ENCODE data around the gene MEIS1.

MEIS1 gene

GRCh38 chr2:66574701-66575624 lies 140.0 kb downstream of the MEIS1 start (continued):
- TF ChIP-seq PBX3 (CRISPR knock-in tag; IDR thresholded peaks at IDR 0.05) (no peak), ZNF24 (tag by site-specific recombination; IDR thresholded peaks at IDR 0.05) (peak; percentile 35; the same call in 1 of the 2 replicates), ZNF610 (tag by site-specific recombination; IDR thresholded peaks at IDR 0.05; ENCODE audit: borderline replicate concordance) (peak; percentile 59; the same call in 1 of the 2 replicates), ZNF513 (tag by site-specific recombination; IDR thresholded peaks at IDR 0.05) (peak; percentile 81), SCRT1 (tag by site-specific recombination; IDR thresholded peaks at IDR 0.05; ENCODE audit: borderline replicate concordance) (0 out of 2 replicates have a peak, but pooled peaks have one; percentile 49), KLF7 (tag by site-specific recombination; IDR thresholded peaks at IDR 0.05; ENCODE audit: borderline replicate concordance) (0 out of 2 replicates have a peak, but pooled peaks have one; percentile 21), WT1 (tag by site-specific recombination; IDR thresholded peaks at IDR 0.05) (peak; percentile 69), ZNF184 (tag by site-specific recombination; IDR thresholded peaks at IDR 0.05) (no peak), GLIS2 (tag by site-specific recombination; IDR thresholded peaks at IDR 0.05) (0 out of 2 replicates have a peak, but pooled peaks have one; percentile 33), EGR2 (tag by site-specific recombination; IDR thresholded peaks at IDR 0.05; ENCODE audit: low read depth) (peak; percentile 77; the same call in 1 of the 2 replicates), ZNF2 (tag by site-specific recombination; IDR thresholded peaks at IDR 0.05) (peak; percentile 86; the same call in 1 of the 2 replicates), ZIC2 (tag by site-specific recombination; IDR thresholded peaks at IDR 0.05) (peak; percentile 20; the same call in 1 of the 2 replicates), ZBTB6 (tag by site-specific recombination; IDR thresholded peaks at IDR 0.05) (no peak), ZNF221 (tag by site-specific recombination; IDR thresholded peaks at IDR 0.05; ENCODE audit: borderline replicate concordance) (no peak), ZBTB1 (tag by site-specific recombination; IDR thresholded peaks at IDR 0.05) (no peak), ZSCAN16 (tag by site-specific recombination; IDR thresholded peaks at IDR 0.05) (no peak), ZBTB10 (tag by site-specific recombination; IDR thresholded peaks at IDR 0.05) (peak; percentile 91), ZNF324 (tag by site-specific recombination; IDR thresholded peaks at IDR 0.05) (peak; percentile 63; the same call in 1 of the 2 replicates), ZBTB17 (tag by site-specific recombination; IDR thresholded peaks at IDR 0.05) (peak; percentile 80), ZXDB (tag by site-specific recombination; IDR thresholded peaks at IDR 0.05) (peak; percentile 77; the same call in 1 of the 2 replicates), ZNF76 (tag by site-specific recombination; IDR thresholded peaks at IDR 0.05; ENCODE audit: borderline replicate concordance, low read depth) (no peak), ZSCAN4 (tag by site-specific recombination; IDR thresholded peaks at IDR 0.05) (peak; percentile 61), ZNF623 (tag by site-specific recombination; IDR thresholded peaks at IDR 0.05) (no peak), ZNF843 (tag by site-specific recombination; IDR thresholded peaks at IDR 0.05) (peak; percentile 44; the same call in 1 of the 2 replicates), YY1 (tag by site-specific recombination; IDR thresholded peaks at IDR 0.05) (peak; percentile 18; the same call in 1 of the 2 replicates), ZBTB21 (tag by site-specific recombination; IDR thresholded peaks at IDR 0.05) (peak; percentile 35; the same call in 1 of the 2 replicates)
- TF ChIP-seq, protein P1, sequence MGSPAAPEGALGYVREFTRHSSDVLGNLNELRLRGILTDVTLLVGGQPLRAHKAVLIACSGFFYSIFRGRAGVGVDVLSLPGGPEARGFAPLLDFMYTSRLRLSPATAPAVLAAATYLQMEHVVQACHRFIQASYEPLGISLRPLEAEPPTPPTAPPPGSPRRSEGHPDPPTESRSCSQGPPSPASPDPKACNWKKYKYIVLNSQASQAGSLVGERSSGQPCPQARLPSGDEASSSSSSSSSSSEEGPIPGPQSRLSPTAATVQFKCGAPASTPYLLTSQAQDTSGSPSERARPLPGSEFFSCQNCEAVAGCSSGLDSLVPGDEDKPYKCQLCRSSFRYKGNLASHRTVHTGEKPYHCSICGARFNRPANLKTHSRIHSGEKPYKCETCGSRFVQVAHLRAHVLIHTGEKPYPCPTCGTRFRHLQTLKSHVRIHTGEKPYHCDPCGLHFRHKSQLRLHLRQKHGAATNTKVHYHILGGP (tag by site-specific recombination; IDR thresholded peaks at IDR 0.05), result 0 out of 2 replicates have a peak, but pooled peaks have one; percentile 43
- TF ChIP-seq, protein P2, sequence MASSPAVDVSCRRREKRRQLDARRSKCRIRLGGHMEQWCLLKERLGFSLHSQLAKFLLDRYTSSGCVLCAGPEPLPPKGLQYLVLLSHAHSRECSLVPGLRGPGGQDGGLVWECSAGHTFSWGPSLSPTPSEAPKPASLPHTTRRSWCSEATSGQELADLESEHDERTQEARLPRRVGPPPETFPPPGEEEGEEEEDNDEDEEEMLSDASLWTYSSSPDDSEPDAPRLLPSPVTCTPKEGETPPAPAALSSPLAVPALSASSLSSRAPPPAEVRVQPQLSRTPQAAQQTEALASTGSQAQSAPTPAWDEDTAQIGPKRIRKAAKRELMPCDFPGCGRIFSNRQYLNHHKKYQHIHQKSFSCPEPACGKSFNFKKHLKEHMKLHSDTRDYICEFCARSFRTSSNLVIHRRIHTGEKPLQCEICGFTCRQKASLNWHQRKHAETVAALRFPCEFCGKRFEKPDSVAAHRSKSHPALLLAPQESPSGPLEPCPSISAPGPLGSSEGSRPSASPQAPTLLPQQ (tag by site-specific recombination; IDR thresholded peaks at IDR 0.05), result peak; percentile 61

Measured in HEK293 (cell line).